Fibroblast of lung (primary cell): ENCODE measurements around the gene SULT1A1. TPM values are rescaled to one million over a fixed set of nuclear protein-coding genes. Genes with fewer than 3 reads are reported as not detected.

ENCODE experiments used
- DNase-seq, 2 donors: peaks; one replicate each; pipeline versions ENCODE4 v3.0.0 to v3.0.0-alpha.2; 2010; ENCODE audit warnings: low read depth in 2 of 2
- H2AFZ ChIP-seq: 2 replicates; pipeline ENCODE4 v1.5.1; 2012; ENCODE audit warnings: low read length, control low read depth, inconsistent platforms
- H3K27ac ChIP-seq: 2 replicates; pipeline ENCODE4 v1.5.1; 2011; ENCODE audit warnings: low read length, control low read depth; ENCODE audit not compliant: insufficient read depth
- H3K27me3 ChIP-seq: 2 replicates; pipeline ENCODE4 v1.5.1; 2011; ENCODE audit warnings: mild to moderate bottlenecking, low read length; ENCODE audit not compliant: control insufficient read depth, insufficient read depth
- H3K36me3 ChIP-seq: 2 replicates; pipeline ENCODE4 v1.5.1; 2011; ENCODE audit warnings: low read length; ENCODE audit not compliant: control insufficient read depth, insufficient read depth
- H3K4me1 ChIP-seq: 2 replicates; pipeline ENCODE4 v1.5.1; 2011; ENCODE audit warnings: low read length; ENCODE audit not compliant: control insufficient read depth, insufficient read depth; ENCODE audit errors: extremely low read depth
- H3K4me2 ChIP-seq: 2 replicates; pipeline ENCODE4 v1.5.1; 2011; ENCODE audit warnings: low read length, control low read depth; ENCODE audit not compliant: insufficient read depth; ENCODE audit errors: extremely low read depth
- H3K4me3 ChIP-seq, 4 experiments: fragments of 200-600 bp in 1 of 4; sonication (generic) in 1 of 4; replicated peaks in 1 of 4; 2 replicates each; pipeline ENCODE4 v1.5.1; 2011 to 2016; ENCODE audit warnings: low read length in 4 of 4, low read depth in 3 of 4, mild to moderate bottlenecking in 3 of 4, control low read depth in 2 of 4, inconsistent platforms in 1 of 4, mixed read lengths in 1 of 4; ENCODE audit not compliant: insufficient read depth in 1 of 4; ENCODE audit errors: control extremely low read depth in 1 of 4
- H3K79me2 ChIP-seq: 2 replicates; pipeline ENCODE4 v1.5.1; 2012; ENCODE audit warnings: mild to moderate bottlenecking, low read length, inconsistent platforms; ENCODE audit not compliant: control insufficient read depth, insufficient read depth
- H3K9ac ChIP-seq: 2 replicates; pipeline ENCODE4 v1.5.1; 2011; ENCODE audit warnings: mild to moderate bottlenecking, low read length, control low read depth; ENCODE audit not compliant: insufficient read depth
- H3K9me3 ChIP-seq: 2 replicates; pipeline ENCODE4 v1.5.1; 2012; ENCODE audit warnings: low read depth, low read length; ENCODE audit not compliant: control insufficient read depth, insufficient read depth
- H4K20me1 ChIP-seq: 2 replicates; pipeline ENCODE4 v1.5.1; 2011; ENCODE audit warnings: low read length; ENCODE audit not compliant: control insufficient read depth, insufficient read depth; ENCODE audit errors: extremely low read depth
- CTCF ChIP-seq, 2 donors: IDR thresholded peaks in 1 of 2; conservative IDR thresholded peaks in 1 of 2; 1 replicate in 1 of 2; 2 replicates in 1 of 2; pipeline ENCODE4 v1.5.1; 2011 to 2012; ENCODE audit warnings: low read length in 2 of 2, control low read depth in 1 of 2, inconsistent platforms in 1 of 2, low read depth in 1 of 2, mild to moderate bottlenecking in 1 of 2
- EZH2 ChIP-seq: IDR thresholded peaks from 2 replicates; pipeline ENCODE4 v1.5.1; 2012; ENCODE audit warnings: low read length, control low read depth, mild to moderate bottlenecking; ENCODE audit errors: missing control alignments
- polyA plus RNA-seq, 2 donors: library from polyadenylated mRNA; depleted of rRNA in 1 of 2; stranded (reverse) in 1 of 2; unstranded in 1 of 2; fragments of >200 nt; gene quantifications; 2 replicates each; pipeline ENCODE4 v1.2.1, GENCODE V29; 2011 to 2012; ENCODE audit warnings: missing spikeins in 1 of 2
- total RNA-seq: library from RNA; depleted of rRNA; stranded (reverse); fragments of >200 nt; gene quantifications from 2 replicates; pipeline ENCODE4 v1.2.1, GENCODE V29; 2014

SULT1A1 gene
- total and polyA plus RNA-seq, 2 donors (not counting 1 experiment from before 2014, with no cell fraction given) = 1.3 to 1.7 TPM

GRCh38 chr16:28572696-28573510 lies 36.9 kb downstream of the SULT1A1 start:
- Histone ChIP-seq H3K27me3 (no peaks in the 10 kb centered on the region), H2AFZ (peak overlapping the region; percentile 44), H3K4me1 (no peaks in the 10 kb centered on the region), H3K27ac (no peak overlapping the region), H3K9ac (no peak overlapping the region), H3K36me3 (no peaks in the 10 kb centered on the region), H3K4me2 (no peak overlapping the region), H3K79me2 (no peaks in the 10 kb centered on the region), H3K4me3 (no peak overlapping the region), H4K20me1 (no peaks in the 10 kb centered on the region), H3K9me3 (no peaks in the 10 kb centered on the region)
- no peak for TF ChIP-seq CTCF (conservative IDR thresholded peaks at IDR 0.05 in 1 of 2, IDR thresholded peaks at IDR 0.05 in 1 of 2; ENCODE audit: low read depth in 1 of 2, low read length in 2 of 2)
- TF ChIP-seq EZH2 = no peak
- peak; percentile 8 to 11 for DNase-seq

GRCh38 chr16:28569968-28570752 lies 39.7 kb downstream of the SULT1A1 start:
- Histone ChIP-seq H4K20me1 (no peaks in the 10 kb centered on the region), H3K36me3 (no peaks in the 10 kb centered on the region), H3K27me3 (no peaks in the 10 kb centered on the region), H3K9me3 (no peaks in the 10 kb centered on the region), H3K4me1 (no peaks in the 10 kb centered on the region), H3K4me2 (no peak overlapping the region), H3K79me2 (no peaks in the 10 kb centered on the region), H3K9ac (no peak overlapping the region), H3K27ac (no peak overlapping the region), H2AFZ (no peak overlapping the region), H3K4me3 (no peak overlapping the region)
- no peak for DNase-seq
- TF ChIP-seq EZH2 (no peak), CTCF (conservative IDR thresholded peaks at IDR 0.05 in 1 of 2, IDR thresholded peaks at IDR 0.05 in 1 of 2; ENCODE audit: low read depth in 1 of 2, low read length in 2 of 2) (no peak)

- Histone ChIP-seq H3K9me3 (no peaks in the 10 kb centered on the region), H3K9ac (no peak overlapping the region), H2AFZ (no peak overlapping the region), H3K36me3 (no peaks in the 10 kb centered on the region), H3K4me2 (no peak overlapping the region), H3K79me2 (no peaks in the 10 kb centered on the region), H4K20me1 (no peaks in the 10 kb centered on the region), H3K27me3 (no peaks in the 10 kb centered on the region), H3K4me3 (no peak overlapping the region), H3K27ac (no peak overlapping the region), H3K4me1 (no peaks in the 10 kb centered on the region)
- DNase-seq = peak; percentile 50 to 62
- TF ChIP-seq CTCF (conservative IDR thresholded peaks at IDR 0.05 in 1 of 2, IDR thresholded peaks at IDR 0.05 in 1 of 2; ENCODE audit: low read depth in 1 of 2, low read length in 2 of 2) = no peak
- TF ChIP-seq EZH2 = no peak
Measured at GRCh38 chr16:28569021-28569420, 40.8 kb downstream of the SULT1A1 start.
